HFFc6 (cell line): ENCODE measurements around the gene DCHS1. TPM values are rescaled to one million over a fixed set of nuclear protein-coding genes. Genes with fewer than 3 reads are reported as not detected.

Experiments used
- DNase-seq: peaks from one replicate; pipeline ENCODE4 v3.0.0-alpha.2; 2018
- H3K27ac Mint-ChIP-seq: 2 replicates; pipeline ENCODE4 v1.8.0; 2020; ENCODE audit warnings: mild to moderate bottlenecking, mixed read lengths
- H3K27me3 Mint-ChIP-seq: 2 replicates; pipeline ENCODE4 v1.8.0; 2021; ENCODE audit warnings: mild to moderate bottlenecking, moderate library complexity, mixed read lengths; ENCODE audit not compliant: insufficient read depth
- H3K36me3 Mint-ChIP-seq: 2 replicates; pipeline ENCODE4 v1.8.0; 2021; ENCODE audit warnings: low read depth, mixed read lengths
- H3K4me1 Mint-ChIP-seq: 2 replicates; pipeline ENCODE4 v1.8.0; 2020; ENCODE audit warnings: low read depth, mixed read lengths
- H3K4me3 Mint-ChIP-seq: 2 replicates; pipeline ENCODE4 v1.8.0; 2020; ENCODE audit warnings: mild to moderate bottlenecking, moderate library complexity, mixed read lengths
- H3K9me3 Mint-ChIP-seq: 2 replicates; pipeline ENCODE4 v1.8.0; 2020; ENCODE audit warnings: mild to moderate bottlenecking, mixed read lengths
- total RNA-seq, 6 experiments: library from RNA; stranded (reverse); fragmentation: NEBNext Ultra II Directional; extraction: Animal tissue kit (Norgen Biotek cat#: 25700); gene quantifications; 2 replicates in 1 of 6; 3 replicates in 5 of 6; pipeline ENCODE4 v1.2.3, GENCODE V29; 2021
- TF ChIP-seq, protein P1 (sequence below): fragments of 200-600 bp; sonication (generic); IDR thresholded peaks from 2 replicates; pipeline ENCODE4 v1.5.0; 2021; ENCODE audit warnings: antibody characterized with exemption, mild to moderate bottlenecking

DCHS1 gene
- total RNA-seq, 6 experiments from 2014 or later: 1.4 to 2.8 (median 2.3) TPM

DNA sequence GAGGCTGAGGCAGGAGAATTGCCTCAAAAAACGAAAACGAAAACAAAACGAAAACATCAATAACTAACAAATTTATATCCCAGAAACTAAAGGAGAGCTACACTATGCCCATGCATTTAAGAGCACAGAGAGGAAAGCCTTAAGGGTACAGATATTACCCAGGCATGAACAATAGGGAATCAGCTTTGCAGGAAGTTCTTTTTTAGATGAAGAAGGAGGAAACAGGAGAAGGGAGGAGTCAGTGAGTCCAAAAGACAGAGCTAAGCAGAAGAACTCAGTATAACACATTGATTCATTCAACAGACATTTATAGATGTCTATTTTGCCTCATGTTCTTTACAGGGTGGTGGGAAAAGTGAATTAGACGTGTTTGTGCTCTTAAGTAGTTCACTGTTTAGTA, 19.3 kb upstream of the DCHS1 start:
- H3K4me3 Mint-ChIP-seq: no peak overlapping the region
- no peaks in the 10 kb centered on the region for H3K9me3 Mint-ChIP-seq
- H3K27me3 Mint-ChIP-seq: peaks cover 3% of the 10 kb centered on the region
- DNase-seq: no peak
- H3K27ac Mint-ChIP-seq: no peak overlapping the region
- TF ChIP-seq, protein P1, sequence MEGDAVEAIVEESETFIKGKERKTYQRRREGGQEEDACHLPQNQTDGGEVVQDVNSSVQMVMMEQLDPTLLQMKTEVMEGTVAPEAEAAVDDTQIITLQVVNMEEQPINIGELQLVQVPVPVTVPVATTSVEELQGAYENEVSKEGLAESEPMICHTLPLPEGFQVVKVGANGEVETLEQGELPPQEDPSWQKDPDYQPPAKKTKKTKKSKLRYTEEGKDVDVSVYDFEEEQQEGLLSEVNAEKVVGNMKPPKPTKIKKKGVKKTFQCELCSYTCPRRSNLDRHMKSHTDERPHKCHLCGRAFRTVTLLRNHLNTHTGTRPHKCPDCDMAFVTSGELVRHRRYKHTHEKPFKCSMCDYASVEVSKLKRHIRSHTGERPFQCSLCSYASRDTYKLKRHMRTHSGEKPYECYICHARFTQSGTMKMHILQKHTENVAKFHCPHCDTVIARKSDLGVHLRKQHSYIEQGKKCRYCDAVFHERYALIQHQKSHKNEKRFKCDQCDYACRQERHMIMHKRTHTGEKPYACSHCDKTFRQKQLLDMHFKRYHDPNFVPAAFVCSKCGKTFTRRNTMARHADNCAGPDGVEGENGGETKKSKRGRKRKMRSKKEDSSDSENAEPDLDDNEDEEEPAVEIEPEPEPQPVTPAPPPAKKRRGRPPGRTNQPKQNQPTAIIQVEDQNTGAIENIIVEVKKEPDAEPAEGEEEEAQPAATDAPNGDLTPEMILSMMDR: no peak
- H3K36me3 Mint-ChIP-seq: no peaks in the 10 kb centered on the region
- H3K4me1 Mint-ChIP-seq: no peaks in the 10 kb centered on the region

GRCh38 chr11:6674219-6674597, 18.6 kb upstream of the DCHS1 start:
- TF ChIP-seq, protein P1: no peak
- no peak overlapping the region for H3K27ac Mint-ChIP-seq
- H3K9me3 Mint-ChIP-seq: no peaks in the 10 kb centered on the region
- H3K4me1 Mint-ChIP-seq: no peaks in the 10 kb centered on the region
- H3K36me3 Mint-ChIP-seq: no peaks in the 10 kb centered on the region
- H3K4me3 Mint-ChIP-seq: no peak overlapping the region
- no peak for DNase-seq
- H3K27me3 Mint-ChIP-seq: peaks cover 3% of the 10 kb centered on the region

GRCh38 chr11:6673523-6674218, 18.1 kb upstream of the DCHS1 start:
- DNase-seq: no peak
- peaks cover 3% of the 10 kb centered on the region for H3K27me3 Mint-ChIP-seq
- no peak overlapping the region for H3K4me3 Mint-ChIP-seq
- H3K36me3 Mint-ChIP-seq: no peaks in the 10 kb centered on the region
- H3K9me3 Mint-ChIP-seq: no peaks in the 10 kb centered on the region
- H3K4me1 Mint-ChIP-seq: no peaks in the 10 kb centered on the region
- TF ChIP-seq, protein P1: no peak
- no peak overlapping the region for H3K27ac Mint-ChIP-seq

- Mint-ChIP-seq H3K9me3 (no peaks in the 10 kb centered on the region), H3K27me3 (peaks cover 3% of the 10 kb centered on the region)
Measured at GRCh38 chr11:6671991-6672390, 16.4 kb upstream of the DCHS1 start.

GRCh38 chr11:6670202-6670830, 14.7 kb upstream of the DCHS1 start:
- H3K4me1 Mint-ChIP-seq: peaks cover 2% of the 10 kb centered on the region; the same call in 1 of the 2 replicates
- H3K36me3 Mint-ChIP-seq: no peaks in the 10 kb centered on the region
- no peak overlapping the region for H3K4me3 Mint-ChIP-seq
- no peaks in the 10 kb centered on the region for H3K9me3 Mint-ChIP-seq
- no peak for DNase-seq
- TF ChIP-seq, protein P1: no peak
- H3K27me3 Mint-ChIP-seq: peaks cover 3% of the 10 kb centered on the region
- H3K27ac Mint-ChIP-seq: no peak overlapping the region

More at GRCh38 chr11:6671991-6672390, 16.4 kb upstream of the DCHS1 start:
- Mint-ChIP-seq H3K36me3 (no peaks in the 10 kb centered on the region), H3K4me1 (no peaks in the 10 kb centered on the region), H3K4me3 (no peak overlapping the region), H3K27ac (no peak overlapping the region)
- no peak for DNase-seq
- TF ChIP-seq, protein P1: no peak
